Measurements from ENCODE around the gene NUP133.

NUP133 gene

GRCh38 chr1:229461032-229461668 is 47.0 kb downstream of the NUP133 start:
- TF ChIP-seq CTCF (IDR thresholded peaks at IDR 0.05; ENCODE audit: insufficient read depth, low read length) (no peak), REST (IDR thresholded peaks at IDR 0.05; ENCODE audit: insufficient replicate concordance, low read depth) (no peak), POLR2AphosphoS5 (IDR thresholded peaks at IDR 0.05; ENCODE audit: low read depth) (no peak), GABPA (IDR thresholded peaks at IDR 0.05; ENCODE audit: low read depth) (no peak), SPI1 (IDR thresholded peaks at IDR 0.05; ENCODE audit: borderline replicate concordance, low read depth) (no peak)
- no peak for DNase-seq (ENCODE audit: low read depth in 1 of 2, low spot score in 1 of 2)
- no peak overlapping the region for H3K4me3 ChIP-seq (replicated peaks; ENCODE audit: insufficient read depth, low read length)

GRCh38 chr1:229459815-229460214 is 48.3 kb downstream of the NUP133 start:
- no peak for TF ChIP-seq REST (IDR thresholded peaks at IDR 0.05; ENCODE audit: insufficient replicate concordance, low read depth)
- TF ChIP-seq GABPA (IDR thresholded peaks at IDR 0.05; ENCODE audit: low read depth), result no peak
- TF ChIP-seq POLR2AphosphoS5 (IDR thresholded peaks at IDR 0.05; ENCODE audit: low read depth), result no peak
- TF ChIP-seq SPI1 (IDR thresholded peaks at IDR 0.05; ENCODE audit: borderline replicate concordance, low read depth), result no peak
- TF ChIP-seq CTCF (IDR thresholded peaks at IDR 0.05; ENCODE audit: insufficient read depth, low read length), result no peak
- Histone ChIP-seq H3K4me3 (replicated peaks; ENCODE audit: insufficient read depth, low read length) (no peak overlapping the region), H3K27me3 (ENCODE audit: insufficient read depth, poor library complexity, severe bottlenecking) (no peaks in the 10 kb centered on the region), H3K27ac (replicated peaks) (no peak overlapping the region)
- DNase-seq (ENCODE audit: low read depth in 1 of 2, low spot score in 1 of 2), result no peak

More at GRCh38 chr1:229461032-229461668, 47.0 kb downstream of the NUP133 start:
- Histone ChIP-seq H3K27me3 (ENCODE audit: insufficient read depth, poor library complexity, severe bottlenecking) (no peaks in the 10 kb centered on the region), H3K27ac (replicated peaks) (no peak overlapping the region)

- Histone ChIP-seq H3K27ac (replicated peaks) (no peak overlapping the region), H3K4me3 (replicated peaks; ENCODE audit: insufficient read depth, low read length) (no peak overlapping the region), H3K27me3 (ENCODE audit: insufficient read depth, poor library complexity, severe bottlenecking) (no peaks in the 10 kb centered on the region)
- TF ChIP-seq CTCF (IDR thresholded peaks at IDR 0.05; ENCODE audit: insufficient read depth, low read length), result no peak
- TF ChIP-seq GABPA (IDR thresholded peaks at IDR 0.05; ENCODE audit: low read depth), result no peak
- DNase-seq (ENCODE audit: low read depth in 1 of 2, low spot score in 1 of 2), result no peak
Measured at GRCh38 chr1:229457436-229457835, 50.7 kb downstream of the NUP133 start.

GRCh38 chr1:229456016-229456415 is 52.1 kb downstream of the NUP133 start:
- H3K27ac ChIP-seq (replicated peaks), result no peak overlapping the region
- no peak overlapping the region for H3K4me3 ChIP-seq (replicated peaks; ENCODE audit: insufficient read depth, low read length)
- TF ChIP-seq GABPA (IDR thresholded peaks at IDR 0.05; ENCODE audit: low read depth) (no peak), SPI1 (IDR thresholded peaks at IDR 0.05; ENCODE audit: borderline replicate concordance, low read depth) (no peak), CTCF (IDR thresholded peaks at IDR 0.05; ENCODE audit: insufficient read depth, low read length) (no peak), REST (IDR thresholded peaks at IDR 0.05; ENCODE audit: insufficient replicate concordance, low read depth) (no peak), POLR2AphosphoS5 (IDR thresholded peaks at IDR 0.05; ENCODE audit: low read depth) (no peak)
- H3K27me3 ChIP-seq (ENCODE audit: insufficient read depth, poor library complexity, severe bottlenecking), result no peaks in the 10 kb centered on the region
- DNase-seq (ENCODE audit: low read depth in 1 of 2, low spot score in 1 of 2), result no peak

Data from HL-60 (cell line).